H1 (cell line): ENCODE measurements around the gene NDUFS7. TPM values are rescaled to one million over a fixed set of nuclear protein-coding genes. Genes with fewer than 3 reads are reported as not detected.

ENCODE experiments used
- JUN ChIP-seq: IDR thresholded peaks from 2 replicates; pipeline ENCODE4 v1.6.1; 2011; ENCODE audit warnings: low read depth, mild to moderate bottlenecking, improper control_type of control experiment, low read length
- KDM1A ChIP-seq: fragments of 200-600, 300-600 bp; sonication (generic); IDR thresholded peaks from 2 replicates; pipeline ENCODE4 v1.7.1; 2016; ENCODE audit warnings: mild to moderate bottlenecking, low read length, borderline replicate concordance
- RFX5 ChIP-seq: IDR thresholded peaks from 2 replicates; pipeline ENCODE4 v1.6.1; 2011; ENCODE audit warnings: low read depth, low read length, improper control_type of control experiment, borderline replicate concordance
- SAP30 ChIP-seq: fragments of 300-600 bp; sonication (generic); IDR thresholded peaks from 2 replicates; pipeline ENCODE4 v1.7.1; 2012; ENCODE audit warnings: low read length, moderate library complexity, mild to moderate bottlenecking, inconsistent platforms; ENCODE audit not compliant: insufficient read depth, insufficient replicate concordance
- polyA plus RNA-seq, 7 experiments: library from polyadenylated mRNA; depleted of rRNA in 3 of 7; stranded (reverse) in 5 of 7; unstranded in 2 of 7; fragments of >200 nt in 5 of 7; fragments of 200-250 nt in 2 of 7; gene quantifications; 1 replicate in 5 of 7; 2 replicates in 1 of 7; 4 replicates in 1 of 7; pipeline versions ENCODE4 v1.2.1 to v1.2.3, GENCODE V29; 2011 to 2013; ENCODE audit warnings: missing spikeins in 2 of 7, mixed read lengths in 2 of 7
- total RNA-seq: library from RNA; stranded (reverse); fragmentation: NEBNext Ultra II Directional; extraction: Animal tissue kit (Norgen Biotek cat#: 25700); gene quantifications from 2 replicates; pipeline ENCODE4 v1.2.1, GENCODE V29; 2021
- TF ChIP-seq, protein P1 (sequence below): fragments of 300-600 bp; sonication (generic); IDR thresholded peaks from 2 replicates; pipeline ENCODE4 v1.7.1; 2012; ENCODE audit warnings: low read length, moderate library complexity, mild to moderate bottlenecking, inconsistent platforms; ENCODE audit not compliant: insufficient replicate concordance
- TF ChIP-seq, protein P2 (sequence below): IDR thresholded peaks from 2 replicates; pipeline ENCODE4 v1.6.1; 2011; ENCODE audit warnings: low read depth, mild to moderate bottlenecking, low read length; ENCODE audit not compliant: insufficient read depth

Gene NDUFS7
- total and polyA plus RNA-seq, 2 of the 8 experiments (the other 6 are each of a cell fraction or from before 2014, with no cell fraction given): 78.1 to 309 TPM

DNA sequence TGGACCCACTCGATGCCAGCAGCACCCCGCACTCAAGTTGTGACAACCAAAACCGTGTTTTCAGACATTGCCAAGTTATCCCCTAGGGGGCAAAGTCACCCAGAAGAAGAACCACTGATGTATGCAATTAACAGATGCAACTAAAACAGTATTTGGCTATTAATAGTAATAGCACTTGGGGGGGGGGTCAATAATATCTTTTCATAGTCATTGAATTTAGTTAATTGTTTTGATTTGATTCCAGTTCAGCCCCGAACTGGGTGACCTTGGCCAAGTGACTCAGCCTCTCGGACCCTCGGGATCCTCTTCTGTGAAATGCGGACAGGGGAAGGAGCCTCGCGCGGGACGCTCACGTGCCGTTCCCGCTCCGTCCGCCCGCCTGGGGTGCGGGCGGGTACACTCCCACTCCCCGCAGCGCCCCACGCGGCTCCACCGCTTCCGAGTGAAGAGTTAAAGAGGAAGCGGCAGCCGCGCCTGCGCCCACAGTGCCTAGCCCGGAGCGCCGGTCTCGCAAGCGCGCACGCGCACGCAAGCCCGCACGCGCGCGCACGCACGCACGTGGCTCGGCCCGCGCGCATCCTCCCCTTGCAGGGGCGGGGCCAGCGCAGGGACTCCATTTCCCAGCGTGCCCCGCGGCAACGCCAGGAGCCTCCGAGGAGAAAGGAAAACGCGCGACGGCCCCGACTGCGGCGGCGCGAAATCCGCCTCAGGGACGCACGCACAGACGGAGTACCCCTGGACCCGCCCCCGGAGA lies 23.2 kb downstream of the NDUFS7 start (continued):
- TF ChIP-seq SAP30 (peak; percentile 60), RFX5 (no peak), JUN (no peak), KDM1A (no peak)
- TF ChIP-seq, protein P1, sequence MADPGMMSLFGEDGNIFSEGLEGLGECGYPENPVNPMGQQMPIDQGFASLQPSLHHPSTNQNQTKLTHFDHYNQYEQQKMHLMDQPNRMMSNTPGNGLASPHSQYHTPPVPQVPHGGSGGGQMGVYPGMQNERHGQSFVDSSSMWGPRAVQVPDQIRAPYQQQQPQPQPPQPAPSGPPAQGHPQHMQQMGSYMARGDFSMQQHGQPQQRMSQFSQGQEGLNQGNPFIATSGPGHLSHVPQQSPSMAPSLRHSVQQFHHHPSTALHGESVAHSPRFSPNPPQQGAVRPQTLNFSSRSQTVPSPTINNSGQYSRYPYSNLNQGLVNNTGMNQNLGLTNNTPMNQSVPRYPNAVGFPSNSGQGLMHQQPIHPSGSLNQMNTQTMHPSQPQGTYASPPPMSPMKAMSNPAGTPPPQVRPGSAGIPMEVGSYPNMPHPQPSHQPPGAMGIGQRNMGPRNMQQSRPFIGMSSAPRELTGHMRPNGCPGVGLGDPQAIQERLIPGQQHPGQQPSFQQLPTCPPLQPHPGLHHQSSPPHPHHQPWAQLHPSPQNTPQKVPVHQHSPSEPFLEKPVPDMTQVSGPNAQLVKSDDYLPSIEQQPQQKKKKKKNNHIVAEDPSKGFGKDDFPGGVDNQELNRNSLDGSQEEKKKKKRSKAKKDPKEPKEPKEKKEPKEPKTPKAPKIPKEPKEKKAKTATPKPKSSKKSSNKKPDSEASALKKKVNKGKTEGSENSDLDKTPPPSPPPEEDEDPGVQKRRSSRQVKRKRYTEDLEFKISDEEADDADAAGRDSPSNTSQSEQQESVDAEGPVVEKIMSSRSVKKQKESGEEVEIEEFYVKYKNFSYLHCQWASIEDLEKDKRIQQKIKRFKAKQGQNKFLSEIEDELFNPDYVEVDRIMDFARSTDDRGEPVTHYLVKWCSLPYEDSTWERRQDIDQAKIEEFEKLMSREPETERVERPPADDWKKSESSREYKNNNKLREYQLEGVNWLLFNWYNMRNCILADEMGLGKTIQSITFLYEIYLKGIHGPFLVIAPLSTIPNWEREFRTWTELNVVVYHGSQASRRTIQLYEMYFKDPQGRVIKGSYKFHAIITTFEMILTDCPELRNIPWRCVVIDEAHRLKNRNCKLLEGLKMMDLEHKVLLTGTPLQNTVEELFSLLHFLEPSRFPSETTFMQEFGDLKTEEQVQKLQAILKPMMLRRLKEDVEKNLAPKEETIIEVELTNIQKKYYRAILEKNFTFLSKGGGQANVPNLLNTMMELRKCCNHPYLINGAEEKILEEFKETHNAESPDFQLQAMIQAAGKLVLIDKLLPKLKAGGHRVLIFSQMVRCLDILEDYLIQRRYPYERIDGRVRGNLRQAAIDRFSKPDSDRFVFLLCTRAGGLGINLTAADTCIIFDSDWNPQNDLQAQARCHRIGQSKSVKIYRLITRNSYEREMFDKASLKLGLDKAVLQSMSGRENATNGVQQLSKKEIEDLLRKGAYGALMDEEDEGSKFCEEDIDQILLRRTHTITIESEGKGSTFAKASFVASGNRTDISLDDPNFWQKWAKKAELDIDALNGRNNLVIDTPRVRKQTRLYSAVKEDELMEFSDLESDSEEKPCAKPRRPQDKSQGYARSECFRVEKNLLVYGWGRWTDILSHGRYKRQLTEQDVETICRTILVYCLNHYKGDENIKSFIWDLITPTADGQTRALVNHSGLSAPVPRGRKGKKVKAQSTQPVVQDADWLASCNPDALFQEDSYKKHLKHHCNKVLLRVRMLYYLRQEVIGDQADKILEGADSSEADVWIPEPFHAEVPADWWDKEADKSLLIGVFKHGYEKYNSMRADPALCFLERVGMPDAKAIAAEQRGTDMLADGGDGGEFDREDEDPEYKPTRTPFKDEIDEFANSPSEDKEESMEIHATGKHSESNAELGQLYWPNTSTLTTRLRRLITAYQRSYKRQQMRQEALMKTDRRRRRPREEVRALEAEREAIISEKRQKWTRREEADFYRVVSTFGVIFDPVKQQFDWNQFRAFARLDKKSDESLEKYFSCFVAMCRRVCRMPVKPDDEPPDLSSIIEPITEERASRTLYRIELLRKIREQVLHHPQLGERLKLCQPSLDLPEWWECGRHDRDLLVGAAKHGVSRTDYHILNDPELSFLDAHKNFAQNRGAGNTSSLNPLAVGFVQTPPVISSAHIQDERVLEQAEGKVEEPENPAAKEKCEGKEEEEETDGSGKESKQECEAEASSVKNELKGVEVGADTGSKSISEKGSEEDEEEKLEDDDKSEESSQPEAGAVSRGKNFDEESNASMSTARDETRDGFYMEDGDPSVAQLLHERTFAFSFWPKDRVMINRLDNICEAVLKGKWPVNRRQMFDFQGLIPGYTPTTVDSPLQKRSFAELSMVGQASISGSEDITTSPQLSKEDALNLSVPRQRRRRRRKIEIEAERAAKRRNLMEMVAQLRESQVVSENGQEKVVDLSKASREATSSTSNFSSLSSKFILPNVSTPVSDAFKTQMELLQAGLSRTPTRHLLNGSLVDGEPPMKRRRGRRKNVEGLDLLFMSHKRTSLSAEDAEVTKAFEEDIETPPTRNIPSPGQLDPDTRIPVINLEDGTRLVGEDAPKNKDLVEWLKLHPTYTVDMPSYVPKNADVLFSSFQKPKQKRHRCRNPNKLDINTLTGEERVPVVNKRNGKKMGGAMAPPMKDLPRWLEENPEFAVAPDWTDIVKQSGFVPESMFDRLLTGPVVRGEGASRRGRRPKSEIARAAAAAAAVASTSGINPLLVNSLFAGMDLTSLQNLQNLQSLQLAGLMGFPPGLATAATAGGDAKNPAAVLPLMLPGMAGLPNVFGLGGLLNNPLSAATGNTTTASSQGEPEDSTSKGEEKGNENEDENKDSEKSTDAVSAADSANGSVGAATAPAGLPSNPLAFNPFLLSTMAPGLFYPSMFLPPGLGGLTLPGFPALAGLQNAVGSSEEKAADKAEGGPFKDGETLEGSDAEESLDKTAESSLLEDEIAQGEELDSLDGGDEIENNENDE: no peak
- TF ChIP-seq, protein P2, sequence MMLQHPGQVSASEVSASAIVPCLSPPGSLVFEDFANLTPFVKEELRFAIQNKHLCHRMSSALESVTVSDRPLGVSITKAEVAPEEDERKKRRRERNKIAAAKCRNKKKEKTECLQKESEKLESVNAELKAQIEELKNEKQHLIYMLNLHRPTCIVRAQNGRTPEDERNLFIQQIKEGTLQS: no peak
